HG02973 (cell line): ENCODE results near the gene EYS.

Source experiments
- ATAC-seq: cut with Tn5 transposase; IDR thresholded peaks from one replicate; pipeline ENCODE4 v1.9.1; 2021; ENCODE audit warnings: moderate library complexity; ENCODE audit not compliant: unreplicated experiment

The EYS gene

DNA sequence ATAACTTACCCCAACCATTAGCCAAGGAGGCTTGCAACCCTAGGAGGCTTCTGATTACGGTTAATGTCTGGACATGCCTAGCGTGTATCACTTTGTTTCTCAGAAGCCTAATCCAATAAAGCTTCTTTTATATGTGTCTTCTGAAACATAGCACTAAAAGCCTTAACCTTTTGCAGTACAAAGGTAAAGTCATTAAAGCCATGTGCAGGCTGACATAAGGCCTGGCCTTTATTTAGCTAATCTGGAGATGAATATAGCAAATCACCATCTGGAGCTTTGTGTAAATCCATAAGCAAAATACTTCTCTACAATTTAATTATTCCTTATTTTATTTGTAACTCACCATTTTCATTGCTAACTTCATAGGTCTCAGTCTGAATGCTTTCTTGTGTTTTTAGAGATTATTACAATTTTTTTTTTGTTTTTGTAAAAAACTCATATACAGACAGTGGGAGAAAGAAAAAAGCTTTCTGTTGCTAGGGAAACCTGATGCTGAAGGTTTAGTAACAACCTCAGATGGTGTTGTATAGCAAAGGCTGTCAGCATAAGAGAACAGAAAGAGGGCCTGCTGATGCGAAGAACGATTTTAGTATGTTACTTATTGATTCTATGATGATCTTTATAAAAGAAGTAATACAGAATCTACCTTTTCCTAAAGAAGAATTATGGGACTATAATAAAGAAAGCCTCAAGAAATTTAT, at the start of gene EYS:
Gene EYS, minus strand, starts transcription at position 101 of the 701 bp plus-strand sequence. CDS start 211,816 bp downstream, outside the sequence.
- ATAC-seq, result no peak

DNA sequence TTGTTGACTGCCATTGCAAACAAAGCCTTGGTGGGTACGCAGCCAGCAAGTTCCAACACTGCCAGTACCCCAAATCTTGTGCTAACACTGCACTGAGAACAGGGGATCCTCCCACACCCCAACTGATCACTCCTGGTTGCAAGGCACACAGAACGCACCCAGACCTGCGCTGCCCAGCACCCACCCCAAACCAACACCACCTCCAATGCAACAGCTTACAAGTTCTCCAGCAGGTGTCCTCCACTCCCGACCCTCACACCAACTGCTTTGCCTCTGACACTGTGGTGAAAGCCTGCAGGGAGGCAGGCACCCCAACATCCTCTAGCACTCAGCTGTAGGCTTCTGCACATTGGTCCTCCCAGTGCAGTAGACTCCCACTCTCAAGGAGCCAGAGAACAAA, 39.3 kb upstream of the EYS start:
- no peak for ATAC-seq

DNA sequence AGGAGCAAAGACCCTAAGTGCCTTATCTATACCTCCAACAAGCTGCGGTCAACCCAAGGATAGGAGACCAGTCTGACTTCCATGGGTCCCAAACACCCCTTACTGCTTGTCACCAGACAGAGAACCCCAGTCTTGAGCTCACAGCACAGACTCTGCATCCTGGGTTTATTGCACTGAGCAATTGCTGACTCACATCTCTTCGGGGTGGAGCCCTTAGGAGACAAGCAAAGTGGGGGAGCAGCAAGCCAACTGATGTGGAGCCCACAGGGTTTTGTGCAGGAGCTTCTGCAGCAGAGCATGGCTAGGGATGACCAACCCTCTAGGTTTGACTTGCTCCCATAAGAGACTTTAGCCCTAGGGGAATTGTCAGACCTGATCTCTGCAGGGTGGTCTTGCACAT, 38.6 kb upstream of the EYS start:
- ATAC-seq, result no peak

DNA sequence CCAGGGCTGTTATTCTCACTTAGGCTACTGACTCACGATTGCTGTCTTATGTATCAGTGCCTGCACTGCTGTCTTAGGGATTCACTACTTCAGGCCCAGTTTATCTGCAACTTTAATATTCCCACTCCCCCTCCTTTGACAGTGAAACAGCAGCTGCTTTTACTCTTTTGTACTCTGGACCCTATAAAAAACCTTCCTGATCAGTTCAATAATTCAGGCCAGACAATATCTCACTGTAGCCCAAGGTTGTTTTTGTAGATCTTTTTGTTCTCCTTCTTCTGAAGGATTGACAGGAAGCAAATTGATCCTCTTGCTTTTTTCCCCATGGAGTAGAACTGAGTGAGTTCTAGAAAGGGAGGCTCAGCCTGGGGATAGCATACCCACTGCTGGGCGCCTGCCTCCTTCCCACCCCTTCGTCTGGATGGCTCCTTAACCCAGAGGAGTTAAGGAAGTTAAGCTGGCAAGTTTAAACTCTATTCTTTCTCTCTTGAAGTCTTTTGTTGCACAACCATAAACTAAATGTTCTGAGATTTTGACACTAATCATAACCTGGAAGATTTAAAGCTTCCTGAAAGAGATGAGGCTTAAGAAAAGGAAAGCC, 22.0 kb upstream of the EYS start:
- no peak for ATAC-seq

DNA sequence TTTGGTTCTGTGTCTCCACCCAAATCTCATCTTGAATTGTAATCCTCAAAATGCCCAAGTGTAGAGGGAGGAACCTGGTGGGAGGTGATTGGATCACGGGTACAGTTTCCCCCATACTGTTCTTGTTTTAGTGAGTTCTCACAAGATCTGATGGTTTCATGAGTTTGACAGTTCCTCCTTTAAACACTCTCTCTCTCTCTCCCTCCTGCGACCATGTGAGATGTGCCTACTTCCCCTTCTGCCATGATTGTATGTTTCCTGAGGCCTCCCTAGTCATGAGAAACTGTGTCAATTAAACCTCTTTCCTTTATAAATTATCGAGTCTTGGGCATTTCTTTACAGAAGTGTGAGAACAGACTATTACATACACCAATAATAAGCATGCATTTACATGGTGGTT, 12.1 kb upstream of the EYS start:
- no peak for ATAC-seq

DNA sequence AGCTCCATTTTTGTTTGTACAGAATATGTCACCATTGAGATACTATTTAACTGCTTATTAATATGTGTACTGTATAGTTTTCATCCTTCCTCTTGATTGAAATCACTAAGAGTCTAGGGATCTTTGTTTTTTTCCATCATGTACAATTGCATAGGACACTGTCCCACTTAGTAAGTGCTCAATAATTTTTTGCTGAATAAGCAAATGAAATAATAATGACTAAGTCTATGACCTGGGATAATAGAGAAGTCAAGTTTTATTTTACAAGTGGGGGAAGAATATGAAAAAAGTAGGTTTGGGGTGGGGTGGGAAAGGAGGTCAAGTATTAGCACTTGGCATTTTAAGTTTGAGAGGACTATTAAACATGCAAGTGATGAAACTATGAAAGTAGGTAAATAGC, 4.5 kb upstream of the EYS start:
- ATAC-seq, result no peak

DNA sequence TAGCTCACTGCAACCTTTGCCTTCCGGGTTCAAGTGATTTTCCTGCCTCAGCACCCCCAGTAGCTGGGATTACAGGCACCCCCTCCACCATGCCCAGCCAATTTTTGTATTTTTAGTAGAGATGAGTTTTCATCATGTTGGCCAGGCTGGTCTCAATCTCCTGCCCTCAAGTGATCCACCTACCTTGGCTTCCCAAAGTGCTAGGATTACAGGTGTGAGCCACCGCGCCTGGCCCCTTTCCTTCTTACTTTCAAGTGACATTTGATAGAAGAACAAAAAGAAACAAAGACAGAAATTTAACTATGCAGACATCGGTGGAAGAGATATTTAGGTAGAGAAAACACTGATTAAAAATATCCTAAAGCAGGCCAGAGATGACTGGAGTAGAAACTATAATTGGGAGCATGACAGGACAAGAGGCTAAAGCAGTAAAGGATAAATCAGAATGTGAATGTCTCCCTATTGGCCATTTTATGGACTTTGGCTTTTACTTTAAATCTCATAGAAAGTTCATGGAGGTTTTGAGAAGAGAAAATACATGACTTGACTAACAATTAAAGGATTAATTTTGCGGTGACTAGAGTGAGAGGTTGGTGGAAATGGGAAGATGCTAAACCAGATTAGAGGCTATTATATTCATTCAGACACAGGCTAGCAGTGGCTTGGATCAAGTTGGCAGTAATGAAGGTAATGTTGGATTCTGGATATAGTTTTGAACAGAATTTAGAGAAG, 2.2 kb upstream of the EYS start:
- no peak for ATAC-seq

DNA sequence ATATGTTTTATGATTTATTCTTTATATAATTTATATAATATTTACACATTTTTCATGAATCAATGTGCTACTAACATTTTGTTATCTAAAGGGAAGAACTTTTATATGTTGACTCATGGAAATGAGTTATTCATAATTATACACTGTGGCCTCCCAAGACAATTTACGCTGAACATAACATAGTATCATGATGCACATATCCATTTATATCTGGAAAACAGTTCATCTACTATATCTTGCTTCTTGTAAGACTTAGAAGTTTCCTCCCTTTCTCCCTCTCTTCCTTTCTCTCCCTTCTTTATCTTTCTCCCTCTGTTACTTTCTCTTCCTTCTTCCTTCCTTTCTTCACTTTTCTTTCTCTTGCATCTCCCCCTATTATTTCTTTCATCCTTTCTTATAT, 1.1 kb upstream of the EYS start:
- ATAC-seq, result no peak

DNA sequence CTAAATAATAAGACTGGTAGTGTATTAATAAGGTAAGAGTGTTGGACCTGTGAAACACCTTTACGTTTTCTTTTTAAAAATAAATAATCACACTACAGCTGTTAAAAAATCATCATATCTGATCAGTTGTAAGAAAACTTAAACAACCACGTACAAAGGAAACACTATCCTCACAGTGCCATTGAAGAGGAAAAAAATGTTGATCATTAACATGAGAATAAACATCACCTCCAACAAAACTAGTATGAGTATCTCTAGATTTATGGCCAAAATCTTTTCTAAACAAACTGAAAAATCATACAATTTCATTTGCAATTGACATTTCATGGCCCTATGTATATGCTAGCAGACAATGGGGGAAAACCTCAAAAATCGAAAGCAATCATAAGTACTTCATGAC, 590 bp downstream of the EYS start:
- no peak for ATAC-seq

DNA sequence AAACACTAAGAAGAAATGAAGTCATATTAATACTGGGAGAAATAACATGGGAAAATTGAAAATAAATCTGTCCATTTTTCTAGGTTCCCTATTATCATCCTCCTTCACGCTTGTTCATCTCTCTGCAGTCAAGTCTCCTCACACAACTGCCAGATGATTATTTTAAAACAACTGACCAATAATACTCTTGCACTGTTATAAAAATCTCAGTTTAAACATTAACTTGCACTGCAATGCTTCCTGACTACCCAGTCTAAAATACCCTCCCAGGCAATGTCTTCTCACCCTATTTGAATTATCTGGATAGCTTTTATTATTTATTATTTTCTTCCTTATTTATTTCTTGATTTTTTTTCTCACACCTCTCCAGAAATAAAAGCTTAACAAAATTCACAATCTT, 5.7 kb downstream of the EYS start:
- ATAC-seq, result no peak

DNA sequence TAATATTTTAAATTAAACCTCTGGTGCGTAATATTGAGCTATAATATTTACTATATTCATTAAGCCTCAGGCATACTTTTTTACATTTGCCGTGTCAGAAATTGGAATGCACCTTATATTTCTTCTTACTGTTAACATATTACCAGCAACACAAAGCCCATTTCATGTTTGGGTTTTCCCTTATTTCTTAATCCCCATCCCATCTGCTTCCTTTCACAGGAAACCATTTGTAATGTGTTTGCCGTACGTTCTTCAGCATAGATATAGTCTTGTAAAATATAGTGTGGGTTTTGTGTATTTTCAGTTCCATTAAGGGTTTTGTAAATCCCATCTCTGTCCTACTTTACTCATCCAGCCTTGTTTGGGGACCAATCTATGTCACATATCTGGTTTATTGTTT, 6.5 kb downstream of the EYS start:
- no peak for ATAC-seq

DNA sequence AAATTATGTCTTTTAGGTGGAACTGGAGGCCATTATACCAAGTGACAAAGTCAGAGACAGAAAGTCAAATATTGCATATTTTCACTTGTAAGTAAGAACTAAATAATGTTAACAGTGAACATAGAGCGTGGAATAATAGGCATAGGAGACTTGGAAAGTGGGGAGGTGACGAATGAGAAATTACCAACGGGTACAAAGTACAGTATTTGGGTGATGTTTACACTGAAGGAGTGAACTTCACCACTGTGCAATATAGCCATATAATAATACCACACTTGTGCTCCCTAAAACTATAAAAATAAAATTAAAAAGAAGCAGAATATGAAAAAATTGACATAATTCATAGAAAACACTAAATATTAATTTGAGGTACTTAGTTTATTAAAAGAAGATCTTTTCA, 14.9 kb downstream of the EYS start:
- ATAC-seq, result no peak

DNA sequence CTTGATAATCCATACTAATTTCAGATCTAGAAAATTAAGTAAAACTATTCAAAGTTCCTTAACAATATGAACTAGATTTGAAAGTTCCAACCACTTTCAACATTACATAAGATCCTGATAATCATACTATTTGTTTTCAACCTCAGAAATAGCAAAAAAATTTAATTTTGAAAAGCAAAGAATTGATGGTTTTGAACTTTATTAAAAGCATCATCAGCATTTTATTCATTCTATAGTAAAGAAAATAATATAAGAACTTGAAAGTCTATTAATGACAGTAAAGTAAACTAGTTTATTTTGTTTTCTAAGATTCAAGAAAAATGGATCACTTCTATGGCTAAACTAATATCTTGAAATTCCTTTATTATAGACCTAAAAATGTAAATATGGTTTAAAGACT, 26.8 kb downstream of the EYS start:
- ATAC-seq, result no peak

DNA sequence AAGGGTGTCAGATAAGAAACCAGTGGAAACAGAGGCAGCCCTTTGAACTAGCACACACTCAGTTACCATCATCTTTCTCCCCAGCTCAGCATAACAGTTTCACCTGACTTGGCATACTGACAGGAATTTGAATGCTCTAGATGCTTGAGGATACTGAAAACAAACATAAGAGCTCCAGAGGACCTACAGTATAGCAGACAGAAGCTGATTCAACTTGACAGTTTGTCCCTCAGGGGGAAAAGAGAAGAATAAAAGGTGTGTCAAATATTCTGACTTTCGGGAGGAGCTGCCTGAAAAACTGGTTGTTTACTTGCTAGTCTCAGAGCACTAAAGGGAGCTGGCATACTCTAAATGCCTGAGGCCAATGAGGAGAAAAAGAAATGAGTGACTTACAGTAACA, 35.1 kb downstream of the EYS start:
- no peak for ATAC-seq

DNA sequence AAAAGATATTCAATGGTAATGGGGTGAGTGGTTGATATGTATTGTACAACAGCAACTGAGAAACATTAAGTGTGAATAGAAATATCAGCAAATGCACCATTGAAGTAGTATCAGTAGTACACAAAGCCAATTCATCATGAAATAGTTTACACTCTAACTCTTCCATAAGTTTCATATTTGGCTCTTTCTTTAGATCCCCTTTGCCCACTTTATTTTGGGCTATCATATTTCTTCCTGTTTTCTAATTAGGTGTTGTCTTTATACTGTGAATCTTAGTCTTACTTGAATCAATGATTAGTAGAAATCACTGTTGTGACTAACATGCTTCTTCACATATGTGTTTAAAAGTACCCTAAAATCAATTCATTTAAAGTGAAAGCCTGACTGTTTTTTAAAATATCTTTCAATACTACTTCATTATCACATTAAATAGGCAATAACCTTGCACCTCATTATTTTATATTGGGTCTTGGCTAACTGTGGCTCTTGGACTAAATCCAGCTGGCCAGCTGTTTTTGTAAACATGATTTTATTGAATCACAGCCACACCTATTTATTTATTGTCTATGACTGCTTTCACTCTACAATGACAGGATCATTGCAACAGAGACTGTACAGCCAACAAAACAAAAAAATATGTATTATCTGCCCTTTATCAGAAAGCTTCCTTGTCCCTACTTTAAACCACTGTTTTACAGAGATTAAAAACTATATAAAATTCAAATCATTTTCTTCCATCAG, 38.9 kb downstream of the EYS start:
- no peak for ATAC-seq

DNA sequence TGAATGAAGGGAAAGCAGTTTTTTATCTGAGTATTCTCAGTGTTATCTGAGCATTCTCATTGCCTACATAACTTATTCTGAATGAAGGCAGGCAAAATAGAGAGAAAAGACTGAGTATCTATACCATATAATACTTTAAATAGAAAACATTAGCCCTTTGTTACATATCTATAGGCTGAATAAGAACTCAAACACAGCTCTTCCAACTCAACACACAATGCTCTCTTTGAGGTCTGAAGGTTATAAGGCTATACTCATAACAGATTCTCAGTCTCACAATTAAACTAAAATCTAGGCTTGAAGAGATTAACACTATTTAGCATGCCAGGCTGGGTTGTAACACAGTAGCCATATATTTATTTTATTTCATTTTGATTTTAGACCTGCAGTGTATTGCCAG, 56.9 kb downstream of the EYS start:
- no peak for ATAC-seq

DNA sequence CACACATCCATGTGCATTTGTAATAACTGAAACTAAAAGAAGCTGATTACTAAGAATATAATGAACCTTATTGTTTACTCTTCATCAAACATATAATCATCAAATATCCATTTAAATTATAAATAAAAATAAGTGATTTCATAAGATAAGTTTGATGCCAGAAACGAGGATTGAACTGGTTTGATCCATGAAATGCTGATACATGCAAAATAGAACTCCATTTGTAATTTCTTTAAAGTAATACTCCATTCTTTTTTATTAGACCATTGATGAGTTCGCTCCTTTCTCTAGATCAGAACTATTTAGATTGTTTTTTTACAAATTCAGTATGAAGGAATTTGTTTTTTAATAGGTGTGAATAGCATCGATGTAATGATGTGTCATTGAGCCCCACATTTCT, 57.6 kb downstream of the EYS start:
- ATAC-seq, result no peak

DNA sequence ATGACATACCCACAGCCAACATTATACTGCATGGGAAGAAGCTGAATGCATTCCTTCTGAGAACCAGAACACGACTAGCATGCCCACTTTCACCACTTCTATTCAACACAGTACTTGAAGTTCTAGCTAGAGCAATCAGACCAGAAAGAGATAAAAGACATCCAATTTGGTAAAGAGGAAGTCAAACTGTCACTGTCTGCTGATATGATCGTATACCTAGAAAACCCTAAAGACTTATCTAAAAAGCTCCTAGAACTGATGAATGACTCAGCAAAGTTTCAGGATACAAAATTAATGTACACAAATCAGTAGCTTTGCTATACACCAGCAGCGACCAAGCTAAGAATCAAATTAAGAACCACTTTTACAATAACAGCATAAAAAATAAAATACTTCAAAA, 60.5 kb downstream of the EYS start:
- no peak for ATAC-seq

DNA sequence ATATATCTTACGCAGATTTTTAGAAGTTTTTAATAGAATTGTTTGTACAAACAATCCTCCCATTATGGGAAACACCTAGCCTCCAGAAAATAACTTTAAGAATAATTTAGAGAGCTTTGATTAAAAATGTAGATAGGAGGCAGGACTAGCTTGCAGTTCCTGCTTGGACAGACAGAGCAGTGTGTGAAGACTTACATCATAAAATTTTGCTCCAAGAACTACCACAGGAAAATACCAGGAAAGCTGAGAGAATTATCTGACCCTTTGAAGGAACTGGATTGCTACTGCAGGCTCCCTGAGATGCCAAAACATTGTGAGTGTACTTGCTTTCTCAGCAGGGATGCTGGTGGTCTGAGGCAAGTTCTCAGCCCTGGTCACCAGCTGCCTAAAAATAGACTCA, 64.2 kb downstream of the EYS start:
- ATAC-seq, result no peak

DNA sequence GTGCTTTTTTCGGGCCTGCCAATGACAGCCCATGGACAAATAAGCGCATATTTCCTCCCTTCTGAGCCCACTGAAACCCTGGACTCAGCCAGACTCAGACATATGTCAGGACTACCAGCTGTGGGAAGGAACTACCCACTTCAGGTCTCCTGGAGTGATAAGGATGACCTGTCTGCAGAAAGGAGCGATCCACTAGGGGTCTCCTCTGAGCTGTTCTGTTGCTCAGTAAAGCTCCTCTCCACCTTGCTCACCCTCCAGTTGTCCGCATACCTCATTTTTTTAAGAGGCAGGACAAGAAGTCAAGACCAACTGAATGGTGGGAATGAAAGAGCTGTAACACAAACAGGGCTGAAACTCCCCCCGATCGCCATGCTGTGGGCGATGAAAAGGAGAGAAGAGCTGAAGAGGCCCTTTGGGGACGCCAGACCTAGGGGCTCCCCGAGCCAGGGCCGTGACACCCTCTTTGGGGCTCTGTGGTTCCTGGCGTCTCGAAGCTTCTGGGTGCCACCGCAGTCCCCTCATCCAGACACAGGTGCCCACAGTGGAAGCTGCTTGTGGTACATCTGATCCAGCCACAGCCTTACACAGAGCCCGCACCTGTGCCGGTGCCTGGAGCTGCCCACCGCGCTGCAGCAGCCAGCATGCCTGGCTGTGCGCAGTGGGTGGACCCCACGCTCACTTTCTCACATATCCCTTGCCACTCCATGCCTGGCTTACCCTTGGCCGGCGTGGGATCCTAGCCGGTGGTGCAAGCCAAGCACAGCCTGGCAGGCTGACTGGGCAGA, 68.8 kb downstream of the EYS start:
- ATAC-seq, result no peak
